Measurements from ENCODE around the gene PSAP. TPM values are rescaled to one million over a fixed set of nuclear protein-coding genes. Genes with fewer than 3 reads are reported as not detected.

The PSAP gene
- total RNA-seq, 1 donor from 2014 or later = 614 TPM

DNA sequence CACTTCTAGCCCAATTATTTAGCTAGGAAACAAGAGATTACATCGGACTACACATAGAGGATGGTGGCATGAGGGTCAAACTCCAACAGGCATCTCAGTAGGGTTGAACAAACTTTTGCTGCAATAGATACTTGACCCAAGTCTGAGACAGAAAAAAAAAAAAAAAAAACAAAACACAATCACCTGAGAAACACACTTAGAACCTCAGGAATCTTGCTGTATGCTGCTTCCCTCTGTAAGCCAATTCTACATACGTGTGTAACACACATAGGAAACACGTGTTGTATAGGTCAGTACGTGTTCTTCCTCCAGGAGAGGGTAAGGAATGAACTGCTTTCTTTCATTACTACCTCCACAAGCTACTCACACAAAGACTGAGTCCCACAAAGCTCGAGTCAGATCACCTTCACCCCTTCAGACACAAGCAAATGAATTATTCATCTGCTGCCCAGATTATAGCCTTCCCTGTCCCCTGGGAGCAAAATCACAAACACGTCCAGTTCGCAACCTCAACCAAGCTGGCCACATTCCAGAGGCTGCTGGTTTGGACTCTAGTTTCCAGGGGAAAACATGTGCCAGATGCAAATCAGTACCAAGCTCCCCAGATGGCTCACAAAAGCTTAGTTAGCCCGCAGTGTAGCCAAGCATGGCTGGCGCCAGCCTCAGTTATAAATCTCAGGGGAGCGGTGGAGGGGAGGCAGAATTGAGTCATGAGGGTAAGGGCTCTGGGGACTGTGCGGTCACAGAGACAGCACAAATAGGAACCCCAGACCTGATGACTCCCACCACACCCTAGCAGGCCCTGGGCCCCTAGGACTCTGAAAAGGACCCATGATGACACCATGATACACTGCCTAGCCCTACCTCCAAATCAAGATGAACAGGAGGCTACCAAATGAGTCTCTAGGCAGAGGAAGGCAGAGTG, 15.1 kb downstream of the PSAP start:
- TF ChIP-seq, protein P1, sequence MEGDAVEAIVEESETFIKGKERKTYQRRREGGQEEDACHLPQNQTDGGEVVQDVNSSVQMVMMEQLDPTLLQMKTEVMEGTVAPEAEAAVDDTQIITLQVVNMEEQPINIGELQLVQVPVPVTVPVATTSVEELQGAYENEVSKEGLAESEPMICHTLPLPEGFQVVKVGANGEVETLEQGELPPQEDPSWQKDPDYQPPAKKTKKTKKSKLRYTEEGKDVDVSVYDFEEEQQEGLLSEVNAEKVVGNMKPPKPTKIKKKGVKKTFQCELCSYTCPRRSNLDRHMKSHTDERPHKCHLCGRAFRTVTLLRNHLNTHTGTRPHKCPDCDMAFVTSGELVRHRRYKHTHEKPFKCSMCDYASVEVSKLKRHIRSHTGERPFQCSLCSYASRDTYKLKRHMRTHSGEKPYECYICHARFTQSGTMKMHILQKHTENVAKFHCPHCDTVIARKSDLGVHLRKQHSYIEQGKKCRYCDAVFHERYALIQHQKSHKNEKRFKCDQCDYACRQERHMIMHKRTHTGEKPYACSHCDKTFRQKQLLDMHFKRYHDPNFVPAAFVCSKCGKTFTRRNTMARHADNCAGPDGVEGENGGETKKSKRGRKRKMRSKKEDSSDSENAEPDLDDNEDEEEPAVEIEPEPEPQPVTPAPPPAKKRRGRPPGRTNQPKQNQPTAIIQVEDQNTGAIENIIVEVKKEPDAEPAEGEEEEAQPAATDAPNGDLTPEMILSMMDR (conservative IDR thresholded peaks at IDR 0.05; ENCODE audit: low read depth, low read length) = no peak
- peak overlapping the region; percentile 0 for H3K4me3 ChIP-seq (ENCODE audit: low read depth, low read length)
- peak; percentile 95 for DNase-seq (ENCODE audit: low read depth)

GRCh38 chr10:71834343-71834674, 16.7 kb downstream of the PSAP start:
- H3K4me3 ChIP-seq (ENCODE audit: low read depth, low read length) = no peak overlapping the region
- DNase-seq (ENCODE audit: low read depth) = no peak
- TF ChIP-seq, protein P1 (conservative IDR thresholded peaks at IDR 0.05; ENCODE audit: low read depth, low read length) = no peak

- no peak for DNase-seq (ENCODE audit: low read depth)
- H3K4me3 ChIP-seq (ENCODE audit: low read depth, low read length) = no peak overlapping the region
- TF ChIP-seq, protein P1 (conservative IDR thresholded peaks at IDR 0.05; ENCODE audit: low read depth, low read length) = peak; percentile 6
Observed at GRCh38 chr10:71833451-71834342, 17.4 kb downstream of the PSAP start.

- TF ChIP-seq, protein P1 (conservative IDR thresholded peaks at IDR 0.05; ENCODE audit: low read depth, low read length) = no peak
- no peak for DNase-seq (ENCODE audit: low read depth)
- H3K4me3 ChIP-seq (ENCODE audit: low read depth, low read length) = no peak overlapping the region
Observed at GRCh38 chr10:71832967-71833366, 18.1 kb downstream of the PSAP start.

DNA sequence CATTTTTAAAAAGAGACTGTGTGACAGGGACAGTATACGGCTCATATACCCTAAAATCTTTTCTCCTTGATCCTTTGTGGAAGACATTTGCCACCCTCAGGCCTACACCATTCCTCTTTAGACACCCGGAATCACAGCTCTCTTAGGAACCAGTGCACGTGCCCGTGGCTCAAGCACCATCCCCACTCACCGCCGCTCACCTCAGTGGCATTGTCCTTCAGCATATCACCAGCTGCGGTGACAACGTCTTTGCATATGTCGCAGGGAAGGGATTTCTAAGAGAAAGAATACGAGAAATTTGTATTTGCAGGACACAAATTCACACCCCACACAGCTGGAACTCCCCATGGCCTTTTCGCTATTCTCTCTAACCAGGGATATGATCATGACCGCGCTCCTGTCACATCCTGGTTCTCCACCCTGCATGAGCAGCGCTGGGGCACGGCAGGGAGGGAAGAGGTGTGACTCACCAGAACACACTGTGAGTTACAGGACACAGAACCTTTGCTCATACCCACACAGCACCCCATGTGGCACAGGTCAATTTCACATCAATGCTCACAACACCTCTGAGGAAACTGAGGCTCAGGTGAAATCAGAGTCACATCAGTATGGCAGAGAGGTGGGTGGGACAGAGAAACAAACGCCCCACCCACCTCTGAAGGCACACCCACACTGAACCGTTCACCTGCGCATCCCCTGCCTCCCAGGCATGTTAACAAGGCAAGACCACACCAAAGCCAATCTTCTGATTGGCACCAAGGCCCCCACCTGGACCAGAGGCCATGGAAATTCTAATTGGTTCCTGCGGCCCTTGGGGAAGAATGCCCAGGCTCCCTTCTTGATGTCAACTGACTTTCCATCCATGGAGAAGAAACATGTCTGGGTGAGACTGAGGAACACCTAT, 19.2 kb downstream of the PSAP start:
- TF ChIP-seq, protein P1 (conservative IDR thresholded peaks at IDR 0.05; ENCODE audit: low read depth, low read length) = peak; percentile 36
- DNase-seq (ENCODE audit: low read depth) = no peak
- H3K4me3 ChIP-seq (ENCODE audit: low read depth, low read length) = no peak overlapping the region

DNA sequence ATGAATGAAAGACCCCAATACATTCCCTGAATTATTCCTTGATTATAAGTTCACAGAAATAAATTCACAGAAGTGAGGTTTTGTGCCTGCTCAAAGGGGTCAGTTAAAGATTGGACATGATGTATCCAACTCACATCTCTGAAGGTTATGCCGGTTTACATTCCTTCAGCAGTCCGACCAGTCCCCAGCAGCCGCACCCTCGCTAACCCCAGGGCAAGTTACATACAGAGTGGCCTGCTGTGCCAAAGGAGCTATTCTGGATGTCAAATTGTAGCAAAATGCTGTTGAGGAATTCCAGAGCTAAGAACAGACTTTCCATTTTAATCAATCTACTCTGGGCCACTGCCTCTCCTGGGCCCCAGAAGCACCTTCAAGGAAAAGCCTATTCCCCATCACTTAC, 20.3 kb downstream of the PSAP start:
- TF ChIP-seq, protein P1 (conservative IDR thresholded peaks at IDR 0.05; ENCODE audit: low read depth, low read length) = no peak
- no peak for DNase-seq (ENCODE audit: low read depth)

More for the DNA sequence above, 20.3 kb downstream of the PSAP start:
- H3K4me3 ChIP-seq (ENCODE audit: low read depth, low read length) = no peak overlapping the region
